HFF-Myc (cell line): ENCODE measurements around the gene RTKN.
A peak's percentile ranks its signal among the peaks of the same experiment; 100 is the strongest.

ENCODE experiments used
- DNase-seq: peaks from one replicate; pipeline ENCODE4 v3.0.0-alpha.2; 2011; ENCODE audit warnings: low read depth; ENCODE audit errors: extremely low read depth
- H3K4me3 ChIP-seq: replicated peaks from 2 replicates; pipeline ENCODE4 v1.5.1; 2011; ENCODE audit warnings: low read depth, mild to moderate bottlenecking, control low read depth, low read length
- CTCF ChIP-seq: IDR thresholded peaks from 2 replicates; pipeline ENCODE4 v1.5.1; 2012; ENCODE audit warnings: mild to moderate bottlenecking, low read depth, low read length, control low read depth; ENCODE audit errors: missing control alignments

The RTKN gene

GRCh38 chr2:74481961-74482800 lies 40.4 kb upstream of the RTKN start:
- no peak for DNase-seq
- TF ChIP-seq CTCF = no peak
- peak overlapping the region; percentile 82 for H3K4me3 ChIP-seq

GRCh38 chr2:74481431-74481830 lies 39.7 kb upstream of the RTKN start:
- TF ChIP-seq CTCF = no peak
- DNase-seq = no peak
- peak overlapping the region; percentile 82 for H3K4me3 ChIP-seq

GRCh38 chr2:74474899-74475298 lies 33.2 kb upstream of the RTKN start:
- DNase-seq = no peak
- peak; percentile 31 for TF ChIP-seq CTCF
- no peak overlapping the region for H3K4me3 ChIP-seq

DNA sequence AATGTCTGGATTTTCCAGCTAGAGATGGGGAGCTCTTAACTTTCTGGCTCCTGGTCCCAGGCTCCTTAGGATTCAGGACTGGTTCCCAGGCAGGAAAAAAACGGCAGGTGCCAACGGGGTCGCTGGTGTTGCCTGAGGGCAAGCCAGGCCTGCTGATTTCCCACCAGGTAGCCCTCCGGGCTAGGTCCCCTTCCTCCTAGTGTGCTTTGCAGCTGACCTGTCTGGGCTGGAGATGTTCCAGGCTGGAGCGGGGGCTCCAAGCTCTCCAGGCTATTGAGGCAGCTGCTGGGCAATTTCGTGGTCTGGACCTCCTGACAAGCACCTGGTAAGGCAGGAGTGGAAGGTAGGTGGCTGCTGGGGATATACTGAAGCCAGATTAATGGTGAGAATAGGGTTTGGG lies 32.7 kb upstream of the RTKN start:
- DNase-seq = no peak
- TF ChIP-seq CTCF = no peak
- no peak overlapping the region for H3K4me3 ChIP-seq

DNA sequence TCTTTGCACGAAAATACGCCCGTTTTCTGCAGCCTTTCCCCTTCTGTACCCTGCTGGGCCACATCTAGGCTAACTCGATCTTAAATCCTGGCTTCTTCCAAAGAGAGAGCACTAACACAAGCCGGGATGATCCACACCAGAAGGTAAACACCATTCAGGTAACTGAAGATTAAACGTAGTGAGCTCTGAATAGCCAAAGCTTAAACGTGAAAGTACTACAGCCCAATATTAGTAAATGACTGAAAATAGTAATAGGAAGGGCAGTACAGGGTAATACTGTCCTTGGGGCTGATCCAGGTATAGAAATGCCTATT lies 31.2 kb upstream of the RTKN start:
- TF ChIP-seq CTCF = no peak
- peak overlapping the region; percentile 63 for H3K4me3 ChIP-seq
- no peak for DNase-seq

DNA sequence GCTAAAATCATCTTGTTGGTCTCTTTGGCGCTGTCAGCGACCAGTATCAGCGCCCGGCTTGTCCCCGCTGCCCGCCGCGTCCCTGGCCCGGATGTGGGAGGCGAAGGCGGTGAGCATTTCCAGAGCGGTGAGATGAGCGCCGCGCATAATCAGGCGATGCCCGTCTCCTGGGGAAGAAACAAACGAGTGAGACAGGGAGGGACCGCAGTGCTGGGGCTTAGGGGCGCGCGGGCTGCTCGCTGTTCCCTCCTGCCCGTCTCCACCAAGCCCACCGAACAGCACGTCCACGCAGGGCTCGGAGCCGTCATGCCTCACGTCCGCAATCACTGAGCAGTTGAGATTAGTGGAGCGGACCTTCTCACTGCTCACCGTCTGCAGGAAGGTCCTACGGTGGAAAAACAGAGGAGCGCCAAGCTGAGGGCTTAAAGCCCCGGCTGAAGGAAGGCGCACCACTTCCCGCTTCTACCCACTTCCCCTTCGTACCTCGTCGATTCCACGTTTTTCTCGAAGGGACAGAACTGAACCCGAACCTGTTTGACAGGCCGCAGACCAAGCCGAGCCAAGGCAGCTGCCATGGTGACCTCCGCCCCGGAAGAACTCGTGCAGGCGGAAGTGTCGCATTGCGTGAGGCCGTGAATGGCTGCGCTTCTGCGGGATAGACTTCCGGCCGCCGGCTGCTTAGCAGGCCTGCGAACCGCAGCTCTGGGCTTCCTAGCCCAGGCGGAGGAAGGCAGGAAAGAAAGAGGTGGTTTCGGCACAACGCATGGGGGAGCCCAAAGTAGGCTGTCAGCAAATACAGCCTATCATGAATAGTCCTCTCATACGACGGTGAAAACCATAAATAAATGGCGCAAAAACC lies 30.6 kb upstream of the RTKN start, which contains the start of gene MRPL53:
MRPL53 (minus strand) TSS at position 595 of the 859 bp plus-strand sequence; CDS start at position 575, 20 bp downstream.
- peak within 1 kb of the TSS; percentile 63 for H3K4me3 ChIP-seq
- no peak for TF ChIP-seq CTCF
- peak; percentile 84 for DNase-seq
